ENCODE data around the gene SLC33A1. TPM values are rescaled to one million over a fixed set of nuclear protein-coding genes. Genes with fewer than 3 reads are reported as not detected.

SLC33A1 gene
- total and polyA plus RNA-seq, 2 of the 13 experiments (the other 11 are each of a cell fraction or from before 2014, with no cell fraction given): 20.0 to 32.1 TPM

GRCh38 chr3:155870133-155870944, 16.1 kb upstream of the SLC33A1 start, which contains the start of gene GMPS (continued):
- no peak for TF ChIP-seq E2F1 (CRISPR knock-in tag; IDR thresholded peaks at IDR 0.05)
- no peak for TF ChIP-seq ZNF280D (CRISPR knock-in tag; IDR thresholded peaks at IDR 0.05)
- no peak for TF ChIP-seq ZNF674 (CRISPR knock-in tag; IDR thresholded peaks at IDR 0.05; ENCODE audit: low read depth)
- no peak for TF ChIP-seq EED (CRISPR knock-in tag; IDR thresholded peaks at IDR 0.05)
- peak; percentile 72; the same call in 1 of the 2 replicates for TF ChIP-seq ZFP41 (CRISPR knock-in tag; IDR thresholded peaks at IDR 0.05; ENCODE audit: borderline replicate concordance)
- TF ChIP-seq ZNF484 (CRISPR knock-in tag; IDR thresholded peaks at IDR 0.05; ENCODE audit: borderline replicate concordance, low read depth): no peak
- TF ChIP-seq ZNF512 (CRISPR knock-in tag; IDR thresholded peaks at IDR 0.05): no peak
- 0 out of 2 replicates have a peak, but pooled peaks have one; percentile 77 for TF ChIP-seq ZNF567 (CRISPR knock-in tag; IDR thresholded peaks at IDR 0.05; ENCODE audit: borderline replicate concordance)
- TF ChIP-seq NFIB (CRISPR knock-in tag; IDR thresholded peaks at IDR 0.05; ENCODE audit: borderline replicate concordance): no peak
- TF ChIP-seq ZSCAN5A (CRISPR knock-in tag; IDR thresholded peaks at IDR 0.05; ENCODE audit: borderline replicate concordance): no peak
- TF ChIP-seq SATB2 (CRISPR knock-in tag; IDR thresholded peaks at IDR 0.05): no peak
- TF ChIP-seq ISL2 (CRISPR knock-in tag; IDR thresholded peaks at IDR 0.05): no peak
- TF ChIP-seq THAP11 (CRISPR knock-in tag; IDR thresholded peaks at IDR 0.05): peak; percentile 60; the same call in 1 of the 2 replicates
- no peak for TF ChIP-seq ZNF562 (CRISPR knock-in tag; IDR thresholded peaks at IDR 0.05; ENCODE audit: borderline replicate concordance)
- TF ChIP-seq ZNF260 (CRISPR knock-in tag; IDR thresholded peaks at IDR 0.05; ENCODE audit: borderline replicate concordance, low read depth): no peak
- TF ChIP-seq MTERF4 (CRISPR knock-in tag; IDR thresholded peaks at IDR 0.05): no peak
- TF ChIP-seq SRSF4 (IDR thresholded peaks at IDR 0.05; ENCODE audit: low read depth, low read length, poor library complexity, severe bottlenecking): no peak
- no peak for TF ChIP-seq GPN1 (CRISPR knock-in tag; IDR thresholded peaks at IDR 0.05; ENCODE audit: borderline replicate concordance)
- peak; percentile 68; the same call in 1 of the 2 replicates for TF ChIP-seq POGZ (CRISPR knock-in tag; IDR thresholded peaks at IDR 0.05)
- TF ChIP-seq BRCA1 (CRISPR knock-in tag; IDR thresholded peaks at IDR 0.05): no peak
- no peak for TF ChIP-seq ZNF232 (CRISPR knock-in tag; IDR thresholded peaks at IDR 0.05; ENCODE audit: borderline replicate concordance)
